Measurements from ENCODE around the gene CRTAP.
"Not testable (repeated sequence)": the region's sequence is repeated elsewhere in the genome, so short reads cannot be mapped to it uniquely, and the experiment has no call there.

CRTAP gene

GRCh38 chr3:33113772-33114621, at the start of gene CRTAP:
CRTAP (plus strand) TSS chr3:33114014; CDS start chr3:33114078, 64 bp downstream.
- peak; percentile 45 for DNase-seq

GRCh38 chr3:33064929-33065328, 48.9 kb upstream of the CRTAP start:
- DNase-seq = no peak

GRCh38 chr3:33067484-33067883, 46.3 kb upstream of the CRTAP start:
- DNase-seq = no peak

- peak; percentile 86 for DNase-seq
Observed at GRCh38 chr3:33069862-33070261, 44.0 kb upstream of the CRTAP start.

- no peak for DNase-seq
Observed at GRCh38 chr3:33071181-33071580, 42.6 kb upstream of the CRTAP start.

- peak; percentile 5 for DNase-seq
Observed at GRCh38 chr3:33071946-33072345, 41.9 kb upstream of the CRTAP start.

GRCh38 chr3:33074217-33075067, 39.4 kb upstream of the CRTAP start:
- DNase-seq = peak; percentile 19

- no peak for DNase-seq
Observed at GRCh38 chr3:33075995-33076394, 37.8 kb upstream of the CRTAP start.

GRCh38 chr3:33076952-33077351, 36.9 kb upstream of the CRTAP start:
- DNase-seq = no peak

- DNase-seq = no peak
Observed at GRCh38 chr3:33077976-33078375, 35.8 kb upstream of the CRTAP start.

GRCh38 chr3:33079813-33080212, 34.0 kb upstream of the CRTAP start:
- not testable (repeated sequence) for DNase-seq

GRCh38 chr3:33081812-33082211, 32.0 kb upstream of the CRTAP start:
- no peak for DNase-seq

- DNase-seq = no peak
Observed at GRCh38 chr3:33083958-33084357, 29.9 kb upstream of the CRTAP start.

- DNase-seq = no peak
Observed at GRCh38 chr3:33088691-33089090, 25.1 kb upstream of the CRTAP start.

GRCh38 chr3:33089515-33089914, 24.3 kb upstream of the CRTAP start:
- DNase-seq = no peak

- DNase-seq = no peak
Observed at GRCh38 chr3:33091746-33092145, 22.1 kb upstream of the CRTAP start.

- DNase-seq = no peak
Observed at GRCh38 chr3:33092496-33093254, 21.1 kb upstream of the CRTAP start.

GRCh38 chr3:33093847-33094246, 20.0 kb upstream of the CRTAP start:
- no peak for DNase-seq

GRCh38 chr3:33095436-33095835, 18.4 kb upstream of the CRTAP start:
- no peak for DNase-seq

GRCh38 chr3:33096093-33096868, 17.5 kb upstream of the CRTAP start:
- peak; percentile 15 for DNase-seq

- DNase-seq = no peak
Observed at GRCh38 chr3:33099109-33099645, 14.6 kb upstream of the CRTAP start.

GRCh38 chr3:33099701-33100100, 14.1 kb upstream of the CRTAP start:
- no peak for DNase-seq

Data from NCI-H748 treated with DMSO at 0.1 percent for 48 hours (cell line).